Iris pigment epithelial cell (primary cell): ENCODE measurements around the gene PITPNM3.
"Not testable (repeated sequence)": the region's sequence is repeated elsewhere in the genome, so short reads cannot be mapped to it uniquely, and the experiment has no call there.

Experiments
- DNase-seq: peaks from one replicate; pipeline ENCODE4 v3.0.0-alpha.2; 2011; ENCODE audit warnings: low read depth

Gene PITPNM3

DNA sequence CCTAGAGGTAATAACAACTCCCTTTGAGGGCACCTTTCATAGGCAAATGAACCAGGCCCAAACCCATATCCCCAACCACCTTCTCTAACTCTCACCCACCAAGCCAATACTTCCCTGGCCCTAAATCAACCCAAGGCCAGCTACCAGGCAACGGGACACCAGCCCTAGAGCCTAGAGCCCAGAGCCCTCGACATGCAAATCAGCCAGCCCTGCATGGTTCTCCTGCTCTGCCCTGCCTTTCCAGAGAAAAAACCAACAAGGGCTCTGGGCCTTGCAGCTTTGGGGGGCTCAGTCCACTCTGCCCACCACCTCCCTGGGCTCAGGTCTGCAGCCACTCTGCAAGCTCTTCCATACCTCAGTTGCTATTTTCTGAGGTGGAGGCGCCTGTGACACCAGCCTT lies 55.0 kb downstream of the PITPNM3 start:
- DNase-seq: no peak

DNA sequence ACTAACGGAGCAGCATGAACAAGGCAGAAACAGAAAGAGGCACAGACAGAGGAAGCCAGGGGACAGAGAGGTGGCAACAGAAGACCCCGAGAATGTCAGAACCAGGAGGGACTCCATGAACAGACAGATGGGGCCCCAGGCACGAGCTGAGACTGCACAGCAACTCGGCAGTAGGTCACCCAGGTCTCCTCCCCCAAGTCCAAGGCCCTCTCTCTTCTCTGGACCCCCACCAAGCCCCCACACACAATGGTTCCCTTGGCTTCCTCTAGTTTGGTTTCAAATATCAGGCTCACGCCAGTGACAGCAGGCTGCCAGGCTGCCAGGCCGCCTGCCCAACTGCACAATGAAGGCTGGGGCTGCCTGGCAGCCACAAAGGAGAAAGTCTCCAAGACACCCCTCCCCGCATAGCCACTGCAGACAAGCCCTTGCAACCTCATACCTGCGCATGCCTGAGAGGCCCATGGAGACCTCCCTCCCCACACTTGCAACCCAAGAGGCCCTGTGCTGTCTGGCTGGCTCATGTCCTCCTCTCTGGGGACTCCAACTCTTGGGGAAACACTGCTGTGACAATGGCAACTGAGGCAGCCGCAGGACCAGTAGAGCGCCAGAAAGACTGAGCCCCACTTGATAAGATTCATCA lies 57.3 kb downstream of the PITPNM3 start:
- DNase-seq: no peak

DNA sequence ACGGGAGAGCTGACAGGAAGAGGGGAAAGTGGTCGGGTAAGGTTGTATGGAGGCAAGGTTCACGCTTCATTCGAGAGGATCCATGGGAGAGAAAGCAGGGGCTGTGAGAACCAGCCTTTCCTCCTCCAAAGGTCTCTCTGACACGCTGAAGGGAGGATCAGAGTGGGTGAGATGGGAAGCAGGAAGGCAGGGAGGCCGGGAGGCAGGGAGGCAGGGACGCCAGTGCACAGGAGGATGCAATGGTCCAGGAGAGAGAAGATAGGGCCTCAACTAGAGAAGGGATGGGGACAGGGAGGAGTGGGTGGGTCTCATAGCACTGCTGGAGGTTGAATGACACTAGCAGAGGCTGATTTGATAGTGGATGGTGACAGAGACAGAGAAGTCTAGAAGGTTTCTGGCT lies 58.0 kb downstream of the PITPNM3 start:
- no peak for DNase-seq

DNA sequence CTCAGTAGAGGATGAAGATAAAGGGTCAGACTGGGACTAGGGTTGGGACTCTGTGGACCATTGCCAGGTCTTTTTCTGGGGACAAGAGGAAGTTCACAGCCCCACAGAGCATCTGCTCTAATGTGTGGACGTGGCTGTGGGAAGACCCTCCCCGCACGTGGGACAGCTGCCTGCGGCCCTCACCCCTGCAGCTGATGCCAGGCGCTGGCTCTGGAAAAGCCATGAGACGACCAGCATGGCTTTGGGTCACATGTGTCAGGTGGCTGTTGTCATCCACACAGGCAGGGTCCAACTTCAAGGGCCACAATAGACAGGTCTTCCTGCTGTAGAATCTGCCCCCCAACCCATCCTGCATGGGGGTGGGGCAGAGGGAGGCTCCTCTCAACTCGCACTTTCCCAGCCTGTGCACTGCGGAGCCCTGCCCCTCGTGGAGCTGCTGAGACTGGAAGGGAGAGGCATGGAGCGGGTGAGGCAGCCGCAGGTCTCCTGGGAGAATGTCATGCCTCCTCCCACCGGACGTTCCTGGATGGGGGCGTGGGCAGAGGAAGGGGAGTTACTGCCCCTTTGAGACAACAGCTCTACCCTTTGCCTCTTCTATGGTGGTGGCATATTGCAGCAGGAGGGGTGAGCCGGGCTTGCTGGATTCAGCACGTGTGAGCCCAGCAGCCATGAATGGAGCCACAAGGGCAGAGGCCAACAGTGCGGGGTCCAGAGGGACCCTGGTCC lies 58.7 kb downstream of the PITPNM3 start:
- no peak for DNase-seq

DNA sequence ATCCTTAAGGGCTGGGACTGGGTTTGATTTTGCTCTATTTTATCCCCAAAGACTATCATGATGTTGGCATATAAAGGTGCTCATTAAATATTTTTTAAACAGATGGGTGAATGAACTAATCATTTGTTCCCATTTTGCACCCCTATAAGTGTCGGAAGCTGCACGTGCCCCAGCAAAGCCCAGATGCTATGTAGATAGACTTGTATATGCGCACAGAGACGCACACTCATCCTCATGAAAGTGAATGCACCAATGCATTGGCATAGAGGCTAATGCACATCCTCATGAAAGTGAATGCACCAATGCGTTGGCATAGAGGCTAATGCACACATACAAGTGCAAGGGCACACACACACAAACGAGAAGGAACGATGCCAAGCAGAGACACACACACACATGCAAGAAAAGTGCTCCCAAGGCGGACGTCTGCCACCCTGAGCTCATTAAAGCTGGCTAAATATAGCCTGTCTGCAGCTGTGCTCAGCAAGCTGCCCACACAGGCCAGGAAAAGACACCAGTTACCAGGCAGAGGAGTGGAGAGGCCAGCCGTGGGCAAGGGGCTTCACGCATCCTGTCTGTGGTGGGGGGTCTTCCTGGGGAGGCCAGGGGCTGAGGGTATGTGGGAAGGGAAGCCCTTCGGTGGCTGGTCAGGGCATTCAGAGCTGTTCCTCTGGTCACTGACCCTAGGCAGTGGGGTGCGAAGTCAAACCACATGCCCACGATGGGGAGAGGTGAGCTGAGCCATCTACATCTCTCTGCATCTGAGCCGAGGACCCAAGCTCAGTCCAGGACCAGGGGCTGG lies 59.5 kb downstream of the PITPNM3 start:
- no peak for DNase-seq

DNA sequence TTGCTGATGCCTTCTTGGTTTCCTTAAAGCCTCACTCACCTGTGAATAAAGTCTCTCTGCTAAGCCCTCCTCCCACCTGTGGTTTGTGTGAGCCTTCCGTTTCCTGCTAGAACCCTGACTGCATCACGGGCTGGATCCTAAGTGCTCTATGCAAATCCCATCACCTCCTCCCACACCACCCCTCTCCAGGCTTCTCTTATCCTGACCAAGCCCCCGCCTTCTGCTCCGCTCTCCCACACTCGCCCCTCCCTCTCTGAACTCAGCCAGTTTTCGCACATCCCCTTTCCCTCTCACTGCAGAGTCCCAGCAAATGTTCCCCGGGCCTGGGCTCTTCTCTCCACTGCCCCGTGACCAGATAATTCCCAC lies 60.3 kb downstream of the PITPNM3 start:
- no peak for DNase-seq

DNA sequence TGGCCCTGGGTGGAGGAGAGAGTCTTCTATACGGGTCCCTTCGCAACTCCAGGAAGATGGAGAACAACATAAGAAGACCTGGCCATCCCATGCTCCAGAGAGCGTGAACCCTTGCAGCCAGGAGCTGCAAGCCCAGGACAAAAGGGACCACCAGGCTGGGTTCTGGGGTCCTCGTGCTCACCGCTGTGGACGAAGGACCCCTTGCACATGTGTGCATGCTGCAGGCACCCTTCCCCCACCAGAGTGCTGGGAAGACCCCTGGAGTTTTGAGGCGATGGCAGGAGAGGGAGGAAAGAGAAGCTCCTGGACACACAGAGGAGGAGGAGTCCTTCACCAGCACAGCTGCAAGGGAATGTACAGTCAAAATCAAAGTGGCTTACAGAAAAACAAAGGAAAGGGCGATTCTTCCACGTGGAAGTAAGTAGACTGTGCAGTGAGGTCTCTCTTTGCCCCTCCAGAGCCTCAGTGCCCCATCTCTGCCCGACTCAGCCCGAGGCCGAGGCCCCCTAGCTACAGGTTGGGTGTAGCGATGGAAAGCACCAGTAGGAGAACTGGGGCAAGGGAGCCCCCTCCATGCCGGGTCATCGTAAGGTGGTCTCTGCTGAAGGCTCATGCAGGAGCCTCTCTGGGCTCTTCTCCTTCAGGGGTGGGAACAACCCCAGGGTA lies 60.8 kb downstream of the PITPNM3 start:
- DNase-seq: no peak

DNA sequence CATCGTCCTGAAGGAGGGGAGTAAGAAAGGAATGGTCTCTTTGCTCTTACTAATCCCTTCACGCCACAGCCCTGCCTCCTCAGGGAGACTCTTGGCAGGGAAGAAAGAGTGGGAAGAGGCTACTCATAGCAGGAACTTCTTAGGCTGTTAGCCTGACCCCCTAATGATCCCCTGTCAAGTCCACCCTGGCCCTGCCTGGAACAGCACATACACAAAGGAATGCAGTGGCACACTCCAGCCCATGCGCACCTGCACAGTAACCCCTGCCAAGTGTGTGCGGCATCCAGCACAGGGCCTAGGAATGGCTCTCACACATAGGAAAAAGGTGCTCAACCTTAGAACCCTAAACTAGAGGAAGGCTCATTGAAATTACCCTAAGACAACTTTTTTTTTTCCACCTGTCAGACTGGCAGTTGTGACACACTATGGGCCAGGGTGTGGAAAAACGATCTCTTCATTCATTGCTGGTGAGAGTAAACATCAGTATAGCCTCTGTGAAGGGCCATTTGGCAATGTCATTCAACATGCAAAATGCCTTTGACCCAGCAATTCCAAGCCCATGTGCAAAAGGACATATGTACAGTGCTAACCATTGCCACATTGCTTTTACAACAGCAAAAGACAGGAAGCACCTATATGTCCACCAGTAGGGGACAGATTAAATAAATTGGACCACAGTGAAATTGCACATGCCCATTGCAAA lies 62.0 kb downstream of the PITPNM3 start:
- no peak for DNase-seq

DNA sequence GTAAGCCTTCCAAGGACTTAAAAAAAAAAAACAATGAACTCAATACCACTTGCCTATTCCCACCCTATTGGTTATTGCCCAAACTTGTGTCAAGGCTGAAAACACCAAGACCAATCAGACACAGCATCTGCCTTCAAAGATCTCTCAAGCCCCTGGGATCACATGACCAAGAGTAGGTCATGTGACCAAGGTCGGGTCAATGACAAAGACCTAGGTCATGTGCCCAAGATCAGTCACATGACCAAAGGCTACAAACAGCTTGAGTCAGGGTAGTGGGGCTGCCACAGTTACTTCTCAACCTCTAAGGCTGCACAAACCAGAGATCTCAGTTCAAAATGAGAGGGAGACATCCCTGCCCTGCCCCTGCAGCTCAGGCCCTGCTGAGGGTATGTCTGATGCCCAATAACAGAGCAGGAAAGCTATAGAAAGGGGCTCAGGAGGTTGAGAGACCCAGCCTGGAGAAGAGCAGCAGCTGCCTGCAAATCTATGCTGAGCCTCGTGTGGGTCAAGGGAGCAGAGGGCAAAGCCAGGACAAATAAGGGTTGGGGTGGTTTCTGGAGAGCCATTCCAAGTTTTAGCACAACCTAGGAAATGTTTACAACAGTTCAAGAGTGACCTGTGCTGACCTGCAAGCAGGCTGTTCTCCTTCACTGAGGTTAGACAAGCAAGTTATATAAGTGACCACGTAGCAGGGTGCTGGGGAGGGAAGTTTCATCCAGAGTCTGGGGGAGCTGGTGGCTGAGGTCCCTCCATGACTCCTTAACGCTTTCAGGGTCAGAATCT lies 63.3 kb downstream of the PITPNM3 start:
- no peak for DNase-seq

DNA sequence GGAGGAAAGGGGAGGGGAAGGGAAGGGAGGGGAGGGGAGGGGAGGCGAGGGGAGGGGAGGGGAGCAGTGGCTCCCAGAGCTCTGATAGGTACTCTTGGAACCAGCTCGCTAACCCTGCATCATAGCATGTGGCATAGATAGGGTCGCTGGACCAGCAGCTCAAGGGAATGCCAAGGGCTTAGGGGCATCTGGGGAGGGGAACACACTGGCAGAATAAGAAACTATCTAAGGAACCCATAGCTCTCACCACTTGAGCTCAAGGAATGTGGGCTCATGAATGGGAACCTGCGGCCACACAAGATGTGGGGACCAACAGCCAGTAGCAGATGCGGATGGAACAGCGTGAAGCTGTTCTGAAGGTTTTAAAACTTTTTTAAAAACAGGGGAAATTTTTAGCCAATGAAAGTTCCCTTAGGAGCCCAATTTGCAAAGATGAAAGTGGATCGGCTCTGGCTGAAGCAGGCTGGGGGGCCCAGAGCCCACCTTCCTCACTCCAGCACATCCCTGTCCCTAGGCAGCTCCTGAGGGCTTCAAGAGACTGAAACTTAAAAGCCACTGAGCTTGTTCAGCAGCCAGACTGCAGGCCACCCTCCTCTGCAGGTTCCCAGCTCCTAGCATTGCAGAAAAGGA lies 65.2 kb downstream of the PITPNM3 start:
- no peak for DNase-seq

DNA sequence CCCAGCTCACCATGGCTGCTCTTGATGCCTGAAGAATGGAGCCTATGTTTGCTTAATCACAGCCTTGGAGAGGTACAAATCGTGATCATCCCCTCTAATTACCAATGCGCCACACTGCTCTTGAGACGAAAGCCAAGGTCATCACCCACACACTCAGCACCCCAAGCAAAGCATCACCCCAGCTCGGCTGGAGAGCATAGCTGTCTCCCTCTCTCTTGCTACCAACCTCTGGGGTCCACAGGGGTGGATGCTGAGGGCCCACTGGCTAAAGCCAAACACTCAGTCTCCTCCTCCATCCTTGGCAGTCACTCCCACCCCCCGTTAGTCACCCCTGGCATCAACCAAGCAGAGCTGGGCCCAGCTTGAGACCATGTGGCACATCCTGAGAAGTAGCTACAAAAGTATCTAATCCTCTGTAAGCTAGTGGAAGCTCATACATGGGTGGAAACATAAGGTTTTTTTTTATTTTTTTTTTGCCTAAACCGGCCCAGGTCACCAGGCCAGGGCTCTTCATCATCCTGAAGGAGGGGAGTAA lies 67.3 kb downstream of the PITPNM3 start:
- no peak for DNase-seq

DNA sequence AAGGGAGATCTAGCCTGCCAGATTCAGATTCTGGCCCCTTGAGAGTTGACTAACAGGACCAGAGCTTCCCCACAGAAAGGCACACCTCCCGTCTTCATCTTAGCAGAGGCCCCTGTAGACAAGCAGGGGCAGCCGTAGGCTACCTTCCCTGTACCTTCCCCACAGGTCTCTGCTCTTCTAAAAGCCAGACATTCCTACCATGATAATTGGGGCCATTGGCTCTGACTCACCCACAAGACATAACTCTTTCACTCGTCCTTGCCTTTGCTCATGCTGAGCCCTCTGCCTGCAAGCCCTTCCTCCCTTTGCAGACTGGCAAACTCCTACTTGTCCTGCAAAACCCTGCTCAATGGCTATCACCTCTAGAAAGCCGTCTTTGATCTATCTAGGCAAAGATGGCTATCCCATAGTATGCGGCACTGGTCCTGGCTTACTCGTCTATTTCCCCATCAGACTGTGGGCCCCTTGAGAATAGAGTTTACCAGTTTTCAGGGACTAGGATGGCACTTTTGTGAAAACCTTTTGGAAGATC lies 68.3 kb downstream of the PITPNM3 start:
- no peak for DNase-seq

DNA sequence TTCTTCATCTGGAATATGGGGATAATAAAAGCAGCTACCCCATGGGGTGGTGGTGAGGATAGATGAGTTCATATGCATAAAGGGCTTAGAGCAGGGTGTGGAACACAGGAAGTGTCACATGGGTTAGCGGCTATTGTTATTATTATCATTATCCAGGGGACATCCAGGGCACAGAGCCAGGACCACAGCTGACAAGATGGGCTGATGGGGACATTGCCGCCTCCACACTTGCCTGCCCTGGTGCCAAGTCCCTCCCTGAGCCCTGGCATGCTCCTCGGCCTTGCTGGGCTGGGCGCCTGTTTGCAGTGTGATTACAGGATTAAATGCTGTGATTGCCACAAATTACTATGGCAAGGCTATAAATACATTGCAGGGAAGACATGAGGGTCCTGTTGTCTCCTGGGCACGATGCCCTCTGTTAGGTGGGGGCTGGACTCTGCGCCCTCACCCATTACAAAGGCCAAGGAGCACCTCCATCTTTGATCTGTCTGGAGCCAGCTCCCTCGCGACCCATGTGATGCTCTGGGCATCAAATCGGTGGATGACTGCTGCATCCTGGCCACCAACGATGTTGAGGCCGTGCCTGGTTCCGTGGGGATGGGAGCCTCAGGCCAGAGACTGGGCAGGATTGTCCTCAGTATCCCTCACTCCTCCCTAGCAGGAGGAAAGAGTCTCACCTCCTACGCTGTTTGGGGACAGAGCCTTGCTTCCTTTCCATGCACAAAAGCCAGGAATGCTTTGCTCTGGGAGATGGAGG lies 68.9 kb downstream of the PITPNM3 start:
- no peak for DNase-seq

DNA sequence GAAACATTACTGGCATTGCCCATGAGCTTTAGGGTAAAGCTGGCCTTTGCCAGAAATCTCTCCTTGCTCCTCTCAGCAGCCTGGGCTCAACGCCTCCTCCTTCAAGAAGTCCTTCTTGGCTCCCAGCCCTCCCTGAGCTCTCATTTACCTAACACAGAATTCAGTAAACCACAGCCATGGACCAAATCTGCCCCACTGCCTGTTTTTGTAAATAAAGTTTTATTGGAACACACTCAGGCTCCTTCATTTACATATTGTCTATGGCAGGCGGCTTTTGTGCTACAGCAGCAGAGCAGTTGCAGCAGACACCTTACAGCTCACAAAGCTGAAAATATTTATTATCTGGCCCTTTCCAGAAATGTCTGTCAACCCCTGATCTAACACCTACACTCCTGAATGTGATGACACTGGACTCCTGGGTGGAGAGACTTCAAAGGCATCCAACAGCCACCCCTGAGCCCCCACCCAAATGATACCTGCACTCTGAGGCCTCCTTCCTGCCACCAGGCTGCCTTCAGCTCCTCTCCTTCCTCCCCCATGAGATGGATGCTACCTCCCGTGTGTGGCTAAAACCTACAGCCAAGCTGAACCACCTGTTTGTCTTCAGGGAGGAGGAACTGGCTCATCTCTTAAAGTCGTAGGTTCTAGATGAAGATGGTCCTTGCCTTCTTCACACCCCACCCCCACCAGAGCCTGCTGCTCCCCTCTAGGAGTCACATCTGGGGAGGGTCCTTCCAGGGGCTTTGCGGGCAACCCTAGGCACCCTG lies 70.5 kb downstream of the PITPNM3 start:
- DNase-seq: no peak

DNA sequence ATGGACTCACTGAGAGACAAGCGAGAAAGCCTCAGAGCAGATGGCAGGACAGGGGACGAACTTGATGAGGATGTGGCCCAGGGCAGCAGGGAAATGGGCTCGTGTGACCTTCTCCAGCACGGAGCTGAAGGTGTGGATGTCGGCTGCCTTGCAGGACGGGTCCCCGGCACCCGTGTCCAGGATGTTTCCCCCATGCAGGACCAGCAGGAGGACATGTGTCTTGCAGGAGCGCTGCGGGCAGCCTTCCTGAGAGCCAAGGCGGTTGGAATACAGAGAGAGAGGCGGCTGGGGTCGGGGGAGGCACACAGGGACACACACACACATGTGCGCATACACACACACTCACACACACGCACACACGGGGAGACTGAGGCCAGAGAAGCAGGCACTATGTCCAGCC lies 72.8 kb downstream of the PITPNM3 start:
- DNase-seq: no peak

DNA sequence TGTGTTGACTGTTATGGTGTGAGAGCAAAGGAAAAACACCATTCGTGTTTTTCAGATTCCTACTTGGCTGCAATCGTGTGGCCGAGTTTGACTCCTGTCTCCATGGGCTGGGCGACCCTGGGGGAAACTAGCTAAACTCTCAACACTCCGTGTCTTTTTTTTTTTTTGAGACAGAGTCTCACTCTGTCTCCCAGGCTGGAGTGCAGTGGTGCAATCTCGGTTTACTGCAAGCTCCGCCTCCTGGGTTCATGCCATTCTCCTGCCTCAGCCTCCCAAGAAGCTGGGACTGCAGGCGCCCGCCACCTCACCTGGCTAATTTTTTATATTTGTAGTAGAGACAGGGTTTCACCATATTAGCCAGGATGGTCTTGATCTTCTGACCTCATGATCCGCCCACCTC lies 73.6 kb downstream of the PITPNM3 start:
- not testable (repeated sequence) for DNase-seq

DNA sequence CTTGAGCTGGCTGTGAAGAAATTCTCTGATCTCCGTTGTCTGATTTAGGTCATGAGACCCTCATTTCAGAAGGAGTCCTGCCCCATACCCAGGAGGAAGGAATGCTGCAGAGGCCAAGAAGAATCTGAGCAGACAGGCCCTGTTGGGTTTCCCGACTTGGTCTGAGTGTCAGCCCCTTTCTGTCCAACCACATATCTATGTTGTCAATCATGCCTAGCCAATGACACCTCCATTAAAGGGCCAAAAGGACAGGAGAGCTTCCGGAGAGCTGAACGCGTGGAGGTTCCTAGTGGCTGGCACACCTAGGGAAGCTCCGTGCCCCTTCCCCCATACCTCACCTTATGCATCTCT lies 74.3 kb downstream of the PITPNM3 start:
- no peak for DNase-seq

DNA sequence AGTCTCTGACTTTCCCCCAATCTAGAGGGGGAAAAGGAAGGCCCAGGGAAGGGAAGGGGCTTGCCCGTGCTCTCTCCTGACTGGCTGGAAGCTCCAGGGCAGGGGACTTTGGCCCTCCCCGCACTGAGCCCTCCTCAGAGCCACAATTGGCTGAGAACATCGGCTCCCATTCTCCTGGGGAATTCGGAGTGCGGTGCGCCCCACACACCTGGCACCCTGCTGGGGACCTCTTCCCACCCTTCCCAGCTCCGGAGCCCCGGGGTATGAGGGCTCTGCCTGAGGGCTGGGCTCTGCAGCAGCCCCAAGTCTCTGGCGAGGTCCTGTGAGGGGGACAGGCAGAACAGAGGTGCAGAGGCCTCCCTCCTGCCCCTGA lies 76.1 kb downstream of the PITPNM3 start:
- no peak for DNase-seq
